K562 (cell line): ENCODE results near the gene TMEM218. TPM values are rescaled to one million over a fixed set of nuclear protein-coding genes. Genes with fewer than 3 reads are reported as not detected.

Experiments
- ATAC-seq: fragments of 200-7000 bp; cut with Tn5 transposase; 3 replicates; pipeline ENCODE4 v1.9.1; 2020; ENCODE audit warnings: moderate library complexity
- Bru-seq: library from RNA; stranded (reverse); fragments of 400-500 nt; gene quantifications from one replicate; lab custom pipeline; 2021; lab: Mats Ljungman, UMichigan
- BruChase-seq, 2 experiments: library from RNA; stranded (reverse); fragments of 400-500 nt; gene quantifications; one replicate each; lab custom pipeline; 2021; lab: Mats Ljungman, UMichigan
- BruUV-seq: library from RNA; stranded (reverse); fragments of 400-500 nt; replicated peaks from 2 replicates; lab custom pipeline; 2021; lab: Mats Ljungman, UMichigan
- CTCF ChIA-PET: fragments of 300-600 bp; formaldehyde crosslinking; extraction: SDS; loops from one replicate; lab custom pipeline; 2021; ENCODE audit warnings: low intra/inter-chr PET ratio; lab: Yijun Ruan, JAX
- POLR2A ChIA-PET: fragments of 300-600, 350-650 bp; sonication (Branson Sonifier 250); formaldehyde crosslinking; extraction: SDS; loops from one replicate; lab custom pipeline; 2021; ENCODE audit warnings: antibody characterized with exemption, inconsistent platforms; lab: Yijun Ruan, JAX
- DNase-seq, 4 experiments: peaks; one replicate each; pipeline versions ENCODE4 v3.0.0 to v3.0.0-alpha.2; 2011 to 2018; ENCODE audit warnings: low spot score in 3 of 4, mixed read lengths in 3 of 4; ENCODE audit errors: extremely low read depth in 1 of 4
- FAIRE-seq: peaks from 2 replicates; lab custom pipeline; 2011; peaks lifted over from hg19 to GRCh38; lab: Jason Lieb, UNC
- H2AFZ ChIP-seq: 2 replicates; pipeline ENCODE4 v1.6.0; 2011; ENCODE audit warnings: low read depth, low read length, control low read depth, inconsistent platforms
- H3K27ac ChIP-seq: fragments of 200-600 bp; 3 replicates; pipeline ENCODE4 v1.8.0; 2011; ENCODE audit warnings: low read depth, mild to moderate bottlenecking, control low read depth, inconsistent platforms, low read length, moderate library complexity, mixed read lengths; ENCODE audit errors: extremely low read depth
- H3K27me3 ChIP-seq, 2 experiments: fragments of 300-600 bp in 1 of 2; 2 replicates in 1 of 2; 3 replicates in 1 of 2; pipeline versions ENCODE4 v1.6.0 to v1.8.0; 2011; ENCODE audit warnings: inconsistent platforms in 2 of 2, low read length in 2 of 2, mild to moderate bottlenecking in 1 of 2, mixed read lengths in 1 of 2, moderate library complexity in 1 of 2; ENCODE audit not compliant: control insufficient read depth in 2 of 2, insufficient read depth in 2 of 2
- H3K36me3 ChIP-seq: fragments of 300-600 bp; 3 replicates; pipeline ENCODE4 v1.8.0; 2011; ENCODE audit warnings: mild to moderate bottlenecking, low read length, inconsistent platforms; ENCODE audit not compliant: control insufficient read depth, insufficient read depth
- H3K4me1 ChIP-seq, 2 experiments: fragments of 200-600 bp in 1 of 2; replicated peaks in 1 of 2; 2 replicates in 1 of 2; 3 replicates in 1 of 2; pipeline versions ENCODE4 v1.5.1 to v1.8.0; 2011; ENCODE audit warnings: inconsistent platforms in 2 of 2, low read length in 2 of 2, mild to moderate bottlenecking in 1 of 2, mixed read lengths in 1 of 2, moderate library complexity in 1 of 2; ENCODE audit not compliant: control insufficient read depth in 2 of 2, insufficient read depth in 2 of 2
- H3K4me2 ChIP-seq: 2 replicates; pipeline ENCODE4 v1.6.1; 2011; ENCODE audit warnings: low read length, control low read depth, inconsistent platforms, mixed read lengths; ENCODE audit not compliant: insufficient read depth
- H3K4me3 ChIP-seq: fragments of 200-600 bp; sonication (generic), shearing (Covaris generic); 2 replicates; pipeline ENCODE4 v1.5.1; 2016; ENCODE audit warnings: control low read depth, inconsistent platforms
- H3K79me2 ChIP-seq: fragments of 200-600 bp; 3 replicates; pipeline ENCODE4 v1.8.0; 2011; ENCODE audit warnings: low read length, inconsistent platforms; ENCODE audit not compliant: control insufficient read depth, insufficient read depth
- H3K9ac ChIP-seq, 2 experiments: 2 replicates each; pipeline versions ENCODE4 v1.6.0 to v1.6.1; 2011; ENCODE audit warnings: low read depth in 2 of 2, low read length in 2 of 2, control low read depth in 1 of 2, inconsistent platforms in 1 of 2, mild to moderate bottlenecking in 1 of 2, mixed read lengths in 1 of 2; ENCODE audit not compliant: insufficient read depth in 1 of 2
- H3K9me1 ChIP-seq: one replicate; pipeline ENCODE4 v1.6.0; 2011; ENCODE audit warnings: inconsistent platforms, mild to moderate bottlenecking, low read length, moderate library complexity; ENCODE audit not compliant: control insufficient read depth, insufficient read depth
- H3K9me3 ChIP-seq: replicated peaks from 2 replicates; pipeline ENCODE4 v1.5.1; 2011; ENCODE audit warnings: low read depth, low read length, inconsistent platforms; ENCODE audit not compliant: control insufficient read depth, insufficient read depth
- H4K20me1 ChIP-seq: replicated peaks from 2 replicates; pipeline ENCODE4 v1.6.1; 2011; ENCODE audit warnings: low read length, inconsistent platforms, mixed read lengths; ENCODE audit not compliant: control insufficient read depth, insufficient read depth
- COPS2 ChIP-seq: fragments of 450-650 bp; conservative IDR thresholded peaks from 2 replicates; pipeline ENCODE4 v1.6.1; 2016; ENCODE audit warnings: mild to moderate bottlenecking, moderate library complexity
- CXXC5 ChIP-seq: fragments of 250-450 bp; sonication (Bioruptor Pico); IDR thresholded peaks from 2 replicates; pipeline ENCODE4 v1.8.0; 2022; ENCODE audit warnings: inconsistent platforms, mild to moderate bottlenecking, moderate library complexity
- ERF ChIP-seq: fragments of 450-650 bp; formaldehyde crosslinking; IDR thresholded peaks from 2 replicates; pipeline ENCODE4 v1.4.0; 2020; ENCODE audit warnings: mild to moderate bottlenecking, mixed read lengths
- HCFC1 ChIP-seq: IDR thresholded peaks from 2 replicates; pipeline ENCODE4 v1.6.1; 2012; ENCODE audit warnings: low read depth, low read length, improper control_type of control experiment
- KLF1 ChIP-seq: fragments of 450-650 bp; IDR thresholded peaks from 2 replicates; pipeline ENCODE4 v1.6.1; 2016; ENCODE audit warnings: missing genetic modification characterization, missing compliant biosample characterization
- LARP7 ChIP-seq: fragments of 450-650 bp; IDR thresholded peaks from 2 replicates; pipeline ENCODE4 v1.6.1; 2016
- MAFG ChIP-seq: fragments of 450-650 bp; conservative IDR thresholded peaks from 2 replicates; pipeline ENCODE4 v1.6.1; 2016; ENCODE audit warnings: missing genetic modification characterization, missing compliant biosample characterization
- MAZ ChIP-seq, 2 experiments: fragments of 450-650 bp in 1 of 2; sonication (generic) in 1 of 2; formaldehyde crosslinking; IDR thresholded peaks in 1 of 2; conservative IDR thresholded peaks in 1 of 2; 2 replicates each; pipeline versions ENCODE4 v1.4.0 to v1.5.0; 2020; ENCODE audit warnings: mild to moderate bottlenecking in 1 of 2, missing genetic modification reagents in 1 of 2
- NFATC3 ChIP-seq: fragments of 450-650 bp; IDR thresholded peaks from 2 replicates; pipeline ENCODE4 v1.6.1; 2017; ENCODE audit warnings: mild to moderate bottlenecking
- PHF20 ChIP-seq: fragments of 450-650 bp; IDR thresholded peaks from 2 replicates; pipeline ENCODE4 v1.6.1; 2018; ENCODE audit not compliant: partially characterized antibody
- PPARD ChIP-seq: fragments of 250-450 bp; sonication (Bioruptor Pico); IDR thresholded peaks from 2 replicates; pipeline ENCODE4 v1.8.0; 2022; ENCODE audit warnings: inconsistent platforms, mild to moderate bottlenecking, moderate library complexity
- SPI1 ChIP-seq: IDR thresholded peaks from 2 replicates; pipeline ENCODE4 v1.6.1; 2011; ENCODE audit warnings: low read depth, low read length, control low read depth, borderline replicate concordance
- ZNF263 ChIP-seq: sonication (generic); formaldehyde crosslinking; IDR thresholded peaks from 2 replicates; pipeline ENCODE4 v1.8.0; 2022; ENCODE audit warnings: mild to moderate bottlenecking, missing genetic modification reagents, borderline replicate concordance
- ZNF316 ChIP-seq: fragments of 450-650 bp; IDR thresholded peaks from 2 replicates; pipeline ENCODE4 v1.6.1; 2016
- ZNF398 ChIP-seq: fragments of 250-450 bp; sonication (Bioruptor Pico); IDR thresholded peaks from 2 replicates; pipeline ENCODE4 v1.8.0; 2021; ENCODE audit warnings: moderate library complexity, mild to moderate bottlenecking, inconsistent platforms
- WGBS: fragments of 100-300 bp; shearing (Covaris generic); methylation state at CpG from one replicate; pipeline ENCODE4 v1.1.6; 2016; ENCODE audit warnings: low coverage, mixed read lengths; ENCODE audit not compliant: insufficient coverage; ENCODE audit errors: missing lambda C conversion rate; 5-methylcytosine and 5-hydroxymethylcytosine counted together
- in situ Hi-C: fragments of 300-500 bp; cut with MboI; formaldehyde crosslinking; loops from 4 replicates; pipeline ENCODE4 v1.15.0; 2018; ENCODE audit warnings: inconsistent platforms, mixed read lengths
- intact Hi-C: fragments of 100-400 bp; cut with micrococcal nuclease; formaldehyde crosslinking; loops from 2 replicates; pipeline ENCODE4 v1.14.2; 2022
- long read RNA-seq, 3 experiments: library from polyadenylated mRNA in 2 of 3; library from RNA in 1 of 3; unstranded in 2 of 3; stranded (forward) in 1 of 3; transcript quantifications; one replicate each; pipeline ENCODE4 v2.0.0, GENCODE V29; 2019 to 2022
- polyA minus RNA-seq, 3 experiments: library from RNA; depleted of rRNA, polyadenylated mRNA; stranded (reverse); fragments of >200 nt; gene quantifications; 2 replicates each; pipeline ENCODE4 v1.2.3, GENCODE V29; 2011
- polyA plus RNA-seq, 8 experiments: library from polyadenylated mRNA; depleted of rRNA in 4 of 8; stranded (reverse) in 5 of 8; unstranded in 3 of 8; fragments of >200 nt; fragmentation: Nextera tagmentation in 2 of 8; fragmentation: Illumina TruSeq in 1 of 8; extraction: Ambion mirVana in 2 of 8; extraction: Trizol in 1 of 8; gene quantifications; 2 replicates each; pipeline versions ENCODE4 v1.2.1 to v1.2.3, GENCODE V29; 2011 to 2014; ENCODE audit warnings: inconsistent platforms in 1 of 8, missing spikeins in 1 of 8
- total RNA-seq, 7 experiments: library from RNA; depleted of rRNA in 6 of 7; stranded (reverse); fragments of >200 nt in 6 of 7; fragmentation: Illumina TruSeq in 2 of 7; extraction: Trizol in 2 of 7; gene quantifications; 2 replicates each; pipeline versions ENCODE4 v1.2.1 to v1.2.3, GENCODE V29; 2011 to 2021; ENCODE audit warnings: low replicate concordance in 1 of 7

Gene TMEM218
- 14.9 and 15.6 TPM in 2 replicates for total RNA-seq (2011; cell fraction: chromatin; rRNA removed; ENCODE audit: low replicate concordance)
- 11.4 and 16.0 TPM in 2 replicates for total RNA-seq (2011; cell fraction: nucleolus; rRNA removed)
- total RNA-seq (2011; cell fraction: nucleoplasm; rRNA removed): 20.0 and 24.9 TPM in 2 replicates
- total RNA-seq (2014; rRNA removed) (13.4 and 19.4 TPM in 2 replicates), total RNA-seq (2014; rRNA removed; fragmentation: Illumina TruSeq; extraction: Trizol) (26.9 and 28.7 TPM in 2 replicates), total RNA-seq (2015; rRNA removed; fragmentation: Illumina TruSeq; extraction: Trizol) (21.7 and 25.4 TPM in 2 replicates), total RNA-seq (2021) (15.9 and 17.2 TPM in 2 replicates), polyA plus RNA-seq (2011; rRNA removed) (17.5 and 32.2 TPM in 2 replicates), polyA plus RNA-seq (2014; fragmentation: Illumina TruSeq; extraction: Trizol) (25.4 and 30.5 TPM in 2 replicates), polyA plus RNA-seq (2014; fragmentation: Nextera tagmentation; extraction: Ambion mirVana) (10 to 100 TPM; 24.8 to 25.1 TPM), polyA plus RNA-seq (2014; rRNA removed) (24.7 and 26.6 TPM in 2 replicates), polyA minus RNA-seq (2011; rRNA and poly(A)+ RNA removed) (8.5 and 11.0 TPM in 2 replicates), Bru-seq, nascent RNA (percentile 72 among the genes with signal in this experiment), BruChase-seq, experiment 1, labeled RNA remaining after a 2-hour chase (percentile 70 among the genes with signal in this experiment), BruChase-seq, experiment 2, labeled RNA remaining after a 6-hour chase (percentile 65 among the genes with signal in this experiment)
- polyA plus RNA-seq (2011; cell fraction: cytosol; rRNA removed): 17.6 and 22.3 TPM in 2 replicates
- polyA plus RNA-seq (2011; cell fraction: nucleus; rRNA removed): 36.4 and 50.8 TPM in 2 replicates
- 23.1 and 29.3 TPM in 2 replicates for polyA plus RNA-seq (2012)
- 4.2 and 6.5 TPM in 2 replicates for polyA minus RNA-seq (2011; cell fraction: cytosol; rRNA and poly(A)+ RNA removed)
- polyA minus RNA-seq (2011; cell fraction: nucleus; rRNA and poly(A)+ RNA removed): 11.8 and 13.7 TPM in 2 replicates
- long read RNA-seq, experiment 1, partial matches to known transcripts: 3 of 44 reads
- long read RNA-seq, experiment 1, other reads (novel, unspliced or antisense): 41 of 44 reads
- long read RNA-seq, experiment 2, full-length matches to known transcripts: 6 of 24 reads
- long read RNA-seq, experiment 2, partial matches to known transcripts: 5 of 24 reads
- long read RNA-seq, experiment 2, other reads (novel, unspliced or antisense): 13 of 24 reads
- long read RNA-seq, experiment 3, partial matches to known transcripts: 0 of 7 reads
- long read RNA-seq, experiment 3, other reads (novel, unspliced or antisense): 7 of 7 reads

- H3K79me2 ChIP-seq: peaks cover 10% of the 10 kb centered on the region; the same call in 2 of the 3 replicates
- peak within 1 kb of the TSS; percentile 73 for H3K4me3 ChIP-seq
- no peaks in the 10 kb centered on the region for H3K27me3 ChIP-seq
- no peaks in the 10 kb centered on the region for H4K20me1 ChIP-seq
- POLR2A ChIA-PET: interaction anchor here (0.6 to 1.7 kb wide), 6 partner anchors 9 to 176 kb away, joined by 3 to 5 read pairs (median 3); no protein-coding TSS in a partner anchor
- peaks cover 0 to 6% of the 10 kb centered on the region in 2 experiments; a peak in 2 of 5 replicates for H3K4me1 ChIP-seq
- H3K27ac ChIP-seq: peak within 1 kb of the TSS; percentile 47
- WGBS: 4% methylated on average over 42 of the region's 49 CpGs
- no peaks in the 10 kb centered on the region for H3K36me3 ChIP-seq
- FAIRE-seq (peak; percentile 100), DNase-seq (peak; percentile 98 to 99 (median 98)), ATAC-seq (peak; percentile 100)
- BruUV-seq: no TSS peak
- no peaks in the 10 kb centered on the region for H3K9me1 ChIP-seq
- intact Hi-C loops: no loop called here
- H3K9me3 ChIP-seq: no peaks in the 10 kb centered on the region
- peak within 1 kb of the TSS; percentile 76 to 92 for H3K9ac ChIP-seq
- CTCF ChIA-PET: no interaction called here
- peak within 1 kb of the TSS; percentile 96 for H2AFZ ChIP-seq
- H3K4me2 ChIP-seq: peak within 1 kb of the TSS; percentile 95
- in situ Hi-C loops: loop anchor here (10.0 kb wide), 1 partner anchor 147 kb away; no protein-coding TSS in a partner anchor
- peak in 1 of 2 experiments; percentile 69; a peak in 2 of 4 replicates for TF ChIP-seq MAZ (CRISPR knock-in tag; conservative IDR thresholded peaks at IDR 0.05 in 1 of 2, IDR thresholded peaks at IDR 0.05 in 1 of 2)
- TF ChIP-seq KLF1 (tag): no peak
- TF ChIP-seq ZNF398: no peak
- TF ChIP-seq SPI1: 0 out of 2 replicates have a peak, but pooled peaks have one; percentile 8
- peak; percentile 44; the same call in 1 of the 2 replicates for TF ChIP-seq ZNF316
- no peak for TF ChIP-seq ZNF263 (CRISPR knock-in tag)
- TF ChIP-seq MAFG (tag): peak; percentile 79
- TF ChIP-seq CXXC5: peak; percentile 63; the same call in 1 of the 2 replicates
- TF ChIP-seq LARP7: no peak
- no peak for TF ChIP-seq COPS2
- TF ChIP-seq PHF20: peak; percentile 84
- TF ChIP-seq PPARD (CRISPR knock-in tag): no peak
- TF ChIP-seq HCFC1: peak; percentile 50; the same call in 1 of the 2 replicates
- TF ChIP-seq NFATC3: no peak
- no peak for TF ChIP-seq ERF (CRISPR knock-in tag)
These were observed at the start of gene TMEM218 for GRCh38 chr11:125111343-125112207. TSS of gene TMEM218 (minus strand) at chr11:125111626. CDS start at chr11:125102241, 9,385 bp downstream.
